Lower leg skin (tissue), 3 donors: Measurements from ENCODE around the gene SPACA5.

Experiments used
- CTCF ChIP-seq, 3 donors: fragments of 450-650 bp; IDR thresholded peaks; one replicate each; pipeline ENCODE4 v1.5.1; 2016; ENCODE audit warnings: antibody characterized with exemption in 3 of 3, mild to moderate bottlenecking in 3 of 3, moderate library complexity in 2 of 3
- POLR2A ChIP-seq, 2 donors: fragments of 450-650 bp; IDR thresholded peaks; one replicate each; pipeline ENCODE4 v1.6.1; 2016 to 2017; ENCODE audit warnings: antibody characterized with exemption in 2 of 2, mild to moderate bottlenecking in 1 of 2, moderate library complexity in 1 of 2

GRCh38 chrX:48058621-48059295 is 52.0 kb downstream of the SPACA5 start:
- TF ChIP-seq CTCF (IDR thresholded peaks at IDR 0.05) (no peak), POLR2A (IDR thresholded peaks at IDR 0.05) (no peak)
